Measurements from ENCODE around the gene CAMSAP2.

The CAMSAP2 gene

GRCh38 chr1:200775850-200776249 lies 37.2 kb downstream of the CAMSAP2 start:
- TF ChIP-seq, protein P1, sequence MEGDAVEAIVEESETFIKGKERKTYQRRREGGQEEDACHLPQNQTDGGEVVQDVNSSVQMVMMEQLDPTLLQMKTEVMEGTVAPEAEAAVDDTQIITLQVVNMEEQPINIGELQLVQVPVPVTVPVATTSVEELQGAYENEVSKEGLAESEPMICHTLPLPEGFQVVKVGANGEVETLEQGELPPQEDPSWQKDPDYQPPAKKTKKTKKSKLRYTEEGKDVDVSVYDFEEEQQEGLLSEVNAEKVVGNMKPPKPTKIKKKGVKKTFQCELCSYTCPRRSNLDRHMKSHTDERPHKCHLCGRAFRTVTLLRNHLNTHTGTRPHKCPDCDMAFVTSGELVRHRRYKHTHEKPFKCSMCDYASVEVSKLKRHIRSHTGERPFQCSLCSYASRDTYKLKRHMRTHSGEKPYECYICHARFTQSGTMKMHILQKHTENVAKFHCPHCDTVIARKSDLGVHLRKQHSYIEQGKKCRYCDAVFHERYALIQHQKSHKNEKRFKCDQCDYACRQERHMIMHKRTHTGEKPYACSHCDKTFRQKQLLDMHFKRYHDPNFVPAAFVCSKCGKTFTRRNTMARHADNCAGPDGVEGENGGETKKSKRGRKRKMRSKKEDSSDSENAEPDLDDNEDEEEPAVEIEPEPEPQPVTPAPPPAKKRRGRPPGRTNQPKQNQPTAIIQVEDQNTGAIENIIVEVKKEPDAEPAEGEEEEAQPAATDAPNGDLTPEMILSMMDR (IDR thresholded peaks at IDR 0.05; ENCODE audit: insufficient read depth, low read length, missing control alignments), result no peak
- H3K4me3 ChIP-seq (ENCODE audit: low read depth, low read length), result no peak overlapping the region
- ChIA-PET POLR2A (interaction anchor here (0.7 to 0.8 kb wide), 2 partner anchors 10 to 19 kb away, joined by 3 to 4 read pairs; no protein-coding TSS in a partner anchor), CTCF (interaction anchor here (1.2 to 2.0 kb wide), 3 partner anchors 8 to 153 kb away, joined by 3 to 14 read pairs (median 4); no protein-coding TSS in a partner anchor)
- no peak for DNase-seq (ENCODE audit: low read depth, low spot score)

- TF ChIP-seq, protein P1 (IDR thresholded peaks at IDR 0.05; ENCODE audit: insufficient read depth, low read length, missing control alignments), result no peak
- ChIA-PET POLR2A (no interaction called here), CTCF (interaction anchor here (1.1 to 2.0 kb wide), 3 partner anchors 9 to 34 kb away, joined by 3 to 4 read pairs (median 4); no protein-coding TSS in a partner anchor)
- DNase-seq (ENCODE audit: low read depth, low spot score), result no peak
- H3K4me3 ChIP-seq (ENCODE audit: low read depth, low read length), result no peak overlapping the region
Measured at GRCh38 chr1:200776949-200777348, 38.3 kb downstream of the CAMSAP2 start.

- TF ChIP-seq, protein P1 (IDR thresholded peaks at IDR 0.05; ENCODE audit: insufficient read depth, low read length, missing control alignments), result no peak
- ChIA-PET CTCF (interaction anchor here (1.0 to 1.5 kb wide), 2 partner anchors 10 to 25 kb away, joined by 3 read pairs; no protein-coding TSS in a partner anchor), POLR2A (no interaction called here)
- H3K4me3 ChIP-seq (ENCODE audit: low read depth, low read length), result no peak overlapping the region
- no peak for DNase-seq (ENCODE audit: low read depth, low spot score)
Measured at GRCh38 chr1:200778766-200779165, 40.1 kb downstream of the CAMSAP2 start.

- DNase-seq (ENCODE audit: low read depth, low spot score), result no peak
- TF ChIP-seq, protein P1 (IDR thresholded peaks at IDR 0.05; ENCODE audit: insufficient read depth, low read length, missing control alignments), result no peak
- no peak overlapping the region for H3K4me3 ChIP-seq (ENCODE audit: low read depth, low read length)
- ChIA-PET POLR2A (no interaction called here), CTCF (interaction anchor here (1.0 to 1.5 kb wide), 2 partner anchors 11 to 24 kb away, joined by 3 read pairs; no protein-coding TSS in a partner anchor)
Measured at GRCh38 chr1:200779326-200779725, 40.6 kb downstream of the CAMSAP2 start.

- ChIA-PET POLR2A (no interaction called here), CTCF (interaction anchor here (0.7 to 2.3 kb wide), 4 partner anchors 11 to 222 kb away, joined by 3 to 14 read pairs (median 7); no protein-coding TSS in a partner anchor)
- DNase-seq (ENCODE audit: low read depth, low spot score), result no peak
- TF ChIP-seq, protein P1 (IDR thresholded peaks at IDR 0.05; ENCODE audit: insufficient read depth, low read length, missing control alignments), result no peak
- peak overlapping the region; percentile 38 for H3K4me3 ChIP-seq (ENCODE audit: low read depth, low read length)
Measured at GRCh38 chr1:200780545-200781369, 42.1 kb downstream of the CAMSAP2 start.

DNA sequence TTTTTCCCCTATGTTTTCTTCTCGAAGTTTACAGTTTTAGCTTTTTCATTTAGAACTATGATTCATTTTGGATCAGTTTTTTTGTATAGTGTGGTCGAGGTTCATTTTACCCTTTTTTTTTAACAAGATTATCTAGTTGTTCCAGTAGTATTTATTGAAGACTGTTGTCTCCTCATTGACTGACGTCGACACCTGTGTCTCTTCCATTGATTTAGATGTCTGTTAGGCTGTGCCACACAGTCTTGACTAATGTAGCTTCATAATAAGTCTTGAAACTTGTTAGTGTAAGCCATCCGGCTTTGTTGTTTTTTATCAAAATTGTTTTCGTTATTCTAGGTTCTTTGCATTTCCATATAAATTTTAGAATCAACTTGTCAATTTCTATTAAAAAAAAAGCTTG lies 45.2 kb downstream of the CAMSAP2 start:
- ChIA-PET CTCF (interaction anchor here (1.3 kb wide), 1 partner anchor 162 kb away, joined by 5 read pairs; no protein-coding TSS in a partner anchor), POLR2A (no interaction called here)
- TF ChIP-seq, protein P1 (IDR thresholded peaks at IDR 0.05; ENCODE audit: insufficient read depth, low read length, missing control alignments), result no peak
- H3K4me3 ChIP-seq (ENCODE audit: low read depth, low read length), result no peak overlapping the region
- no peak for DNase-seq (ENCODE audit: low read depth, low spot score)

Data from AG04449 (cell line).